ENCODE measurements around the gene ZNF648.
"Not testable (repeated sequence)": the region's sequence is repeated elsewhere in the genome, so short reads cannot be mapped to it uniquely, and the experiment has no call there.

Gene ZNF648

GRCh38 chr1:182061594-182061993 is at the start of gene ZNF648:
Gene ZNF648, minus strand, starts transcription at chr1:182061712. Its CDS starts 3,702 bp downstream, at chr1:182058010.
- no peak for DNase-seq

GRCh38 chr1:182110635-182111034 is 49.1 kb upstream of the ZNF648 start:
- no peak for DNase-seq

GRCh38 chr1:182109771-182110170 is 48.3 kb upstream of the ZNF648 start:
- no peak for DNase-seq

- no peak for DNase-seq
These were observed 45.7 kb upstream of the ZNF648 start for GRCh38 chr1:182107209-182107608.

GRCh38 chr1:182102043-182102416 is 40.5 kb upstream of the ZNF648 start:
- no peak for DNase-seq

- no peak for DNase-seq
These were observed 40.0 kb upstream of the ZNF648 start for GRCh38 chr1:182101415-182102042.

- DNase-seq = no peak
These were observed 36.8 kb upstream of the ZNF648 start for GRCh38 chr1:182098301-182098700.

- no peak for DNase-seq
These were observed 34.4 kb upstream of the ZNF648 start for GRCh38 chr1:182095946-182096345.

GRCh38 chr1:182094514-182095005 is 33.0 kb upstream of the ZNF648 start:
- DNase-seq = not testable (repeated sequence)

- no peak for DNase-seq
These were observed 32.3 kb upstream of the ZNF648 start for GRCh38 chr1:182093781-182094180.

GRCh38 chr1:182092336-182092735 is 30.8 kb upstream of the ZNF648 start:
- DNase-seq = no peak

- DNase-seq = no peak
These were observed 29.6 kb upstream of the ZNF648 start for GRCh38 chr1:182091083-182091482.

- peak in 1 of 2 donors; percentile 44 for DNase-seq
These were observed 26.3 kb upstream of the ZNF648 start for GRCh38 chr1:182087719-182088350.

GRCh38 chr1:182087304-182087703 is 25.8 kb upstream of the ZNF648 start:
- DNase-seq = peak in 1 of 2 donors; percentile 14

- no peak for DNase-seq
These were observed 25.1 kb upstream of the ZNF648 start for GRCh38 chr1:182086620-182087019.

GRCh38 chr1:182086136-182086535 is 24.6 kb upstream of the ZNF648 start:
- DNase-seq = no peak

GRCh38 chr1:182085726-182086125 is 24.2 kb upstream of the ZNF648 start:
- no peak for DNase-seq

- peak; percentile 75 to 77 for DNase-seq
These were observed 23.2 kb upstream of the ZNF648 start for GRCh38 chr1:182084487-182085316.

- DNase-seq = no peak
These were observed 22.5 kb upstream of the ZNF648 start for GRCh38 chr1:182083851-182084486.

- peak in 1 of 2 donors; percentile 33 for DNase-seq
These were observed 19.6 kb upstream of the ZNF648 start for GRCh38 chr1:182080955-182081582.

- no peak for DNase-seq
These were observed 18.5 kb upstream of the ZNF648 start for GRCh38 chr1:182080040-182080439.

GRCh38 chr1:182071924-182072323 is 10.4 kb upstream of the ZNF648 start:
- DNase-seq = no peak

GRCh38 chr1:182069028-182069466 is 7.5 kb upstream of the ZNF648 start:
- no peak for DNase-seq
